HTERT RPE-1 (cell line): ENCODE results near the gene SLCO3A1.
"Not testable (repeated sequence)": the region's sequence is repeated elsewhere in the genome, so short reads cannot be mapped to it uniquely, and the experiment has no call there.

Experiments
- in situ Hi-C: fragments of 300-500 bp; cut with MboI; formaldehyde crosslinking; loops from 4 replicates; pipeline ENCODE4 v1.14.3; 2020; ENCODE audit warnings: low sequenced_read_pairs

SLCO3A1 gene

DNA sequence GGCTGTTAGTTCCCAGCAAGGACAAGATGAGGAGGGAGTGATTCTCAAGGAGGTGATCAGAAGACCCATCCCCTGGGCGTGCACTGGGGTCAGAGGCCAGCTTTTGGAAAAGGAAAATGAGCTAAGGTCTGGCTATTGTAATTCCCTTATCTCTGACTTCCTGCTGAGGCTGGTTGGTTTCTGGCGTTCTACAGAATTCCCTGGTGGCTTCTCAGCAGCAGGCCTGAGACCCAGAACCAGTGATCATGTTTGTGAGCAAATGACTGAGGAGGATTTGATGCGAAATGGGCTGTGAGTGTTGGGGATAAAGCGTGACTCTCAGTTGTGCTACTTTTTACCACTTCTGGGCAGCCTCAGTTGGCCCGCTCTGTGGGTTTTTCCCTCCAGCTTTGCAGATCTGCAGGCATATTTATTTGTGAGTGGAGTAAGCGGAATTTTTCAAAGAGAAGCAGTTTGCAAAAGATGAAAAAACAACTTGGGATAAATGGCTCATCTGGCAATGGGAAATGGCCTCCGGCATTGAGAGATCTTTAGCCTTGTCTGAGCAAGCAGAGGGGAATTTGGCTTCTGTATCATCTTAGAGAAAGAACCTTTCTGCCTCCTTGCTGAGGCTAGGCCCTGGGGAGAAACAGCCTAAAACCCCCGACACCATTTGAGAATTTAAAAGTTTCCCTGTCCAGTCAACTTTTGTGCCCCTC lies 102.7 kb downstream of the SLCO3A1 start:
- in situ Hi-C loops, result no loop called here

DNA sequence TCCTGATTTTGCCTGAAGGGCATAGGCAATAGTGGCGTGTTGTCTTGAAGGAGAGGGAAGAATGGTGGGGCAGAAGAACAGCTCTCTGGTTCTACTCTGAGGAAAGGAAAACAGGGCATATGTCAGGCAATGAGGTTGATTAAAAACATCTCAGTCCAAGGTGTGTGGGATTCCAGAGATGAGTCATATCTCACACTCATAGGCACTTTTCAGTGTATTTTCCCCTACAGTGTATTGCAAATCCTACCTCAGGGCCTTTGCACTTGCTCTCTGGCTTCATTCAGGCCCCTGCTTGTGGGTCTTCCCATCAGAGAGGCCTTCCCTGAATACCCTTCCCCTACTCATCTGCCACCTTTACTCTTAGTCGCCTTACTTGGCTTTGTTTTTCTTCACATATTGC lies 107.8 kb downstream of the SLCO3A1 start:
- in situ Hi-C loops, result no loop called here

DNA sequence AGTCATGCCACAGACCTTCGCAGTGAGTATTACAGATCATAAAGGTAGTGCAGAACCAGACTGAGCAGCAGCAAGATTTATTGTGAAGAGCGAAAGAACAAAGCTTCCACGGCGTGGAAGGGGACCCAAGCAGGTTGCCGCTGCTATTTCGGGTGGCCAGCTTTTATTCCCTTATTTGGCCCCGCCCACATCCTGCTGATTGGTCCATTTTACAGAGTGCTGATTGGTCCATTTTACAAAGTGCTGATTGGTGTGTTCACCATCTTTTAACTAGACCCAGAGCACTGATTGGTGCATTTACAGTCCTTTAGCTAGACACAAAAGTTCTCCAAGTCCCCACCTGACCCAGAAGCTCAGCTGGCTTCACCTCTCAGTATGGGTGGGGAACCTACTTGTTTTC lies 110.2 kb downstream of the SLCO3A1 start:
- in situ Hi-C loops, result not testable (repeated sequence)

- in situ Hi-C loops, result no loop called here
Observed at GRCh38 chr15:91965501-91966193, 112.1 kb downstream of the SLCO3A1 start.

DNA sequence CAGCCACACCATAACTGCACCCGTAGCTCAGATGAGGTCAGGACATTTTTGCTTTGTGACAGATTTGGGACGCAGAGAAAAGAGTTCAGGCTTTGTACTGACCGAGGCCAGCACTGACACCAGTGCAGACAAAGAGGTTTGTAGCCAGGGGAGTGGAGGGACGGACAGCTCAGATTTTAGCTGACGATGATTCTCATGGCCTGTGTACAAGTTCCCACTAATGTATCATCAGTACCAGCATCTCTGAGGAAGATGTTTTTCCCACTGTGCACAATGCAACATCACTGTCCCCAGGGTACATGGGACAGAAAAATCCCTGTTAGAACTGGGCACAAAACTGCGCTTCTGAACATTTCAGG lies 112.7 kb downstream of the SLCO3A1 start:
- in situ Hi-C loops, result no loop called here

DNA sequence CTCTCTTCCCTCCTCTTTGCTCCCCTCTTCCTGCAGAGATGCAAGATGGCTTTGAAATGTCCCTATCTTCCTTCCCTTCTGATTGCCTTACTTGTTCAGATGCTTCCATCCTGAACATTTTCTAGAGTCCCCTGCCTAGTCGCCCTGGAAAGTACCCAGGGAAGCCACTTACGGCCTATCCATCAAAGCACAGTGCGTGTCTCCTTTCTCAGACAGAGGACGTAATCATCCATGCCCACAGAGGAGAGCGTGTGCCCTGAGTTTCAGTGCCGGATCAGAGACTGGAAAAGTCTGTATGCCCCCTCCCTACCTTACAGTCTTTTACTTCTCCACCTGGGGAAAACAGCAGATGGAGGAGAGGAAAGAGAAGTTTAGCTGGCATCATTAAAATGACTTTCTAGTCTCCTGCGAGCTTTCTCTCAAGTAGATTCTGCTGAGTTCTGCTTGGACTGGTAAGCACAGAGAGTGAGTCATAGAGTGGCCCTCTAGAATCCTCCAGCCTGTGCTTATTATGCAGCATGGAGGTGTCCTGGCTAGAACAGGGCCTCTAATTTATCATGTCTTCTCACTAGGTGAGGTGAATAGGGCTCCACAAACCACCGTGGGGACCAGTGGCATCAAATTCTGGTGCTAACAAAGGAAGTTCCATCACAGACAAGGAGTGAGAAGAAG lies 114.6 kb downstream of the SLCO3A1 start:
- in situ Hi-C loops, result no loop called here

DNA sequence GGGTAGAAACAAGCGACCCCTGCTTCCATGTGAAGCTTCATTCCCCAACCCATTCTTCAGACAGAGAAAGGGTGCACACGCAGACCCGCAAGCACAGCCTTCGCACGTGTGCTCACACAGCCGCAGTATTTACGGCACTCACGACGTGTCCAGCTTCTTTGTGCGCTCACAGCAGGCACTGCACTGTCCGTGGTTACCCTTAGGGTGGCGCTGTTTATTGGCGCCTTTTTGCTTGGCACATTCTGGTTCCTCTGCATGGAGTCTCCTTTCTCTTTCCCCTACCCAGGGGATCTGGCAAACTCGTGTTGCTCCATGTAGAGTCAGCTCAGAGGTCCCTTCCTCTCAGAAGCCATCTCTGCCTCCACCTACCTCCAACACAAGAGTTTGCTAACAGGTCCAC lies 115.1 kb downstream of the SLCO3A1 start:
- in situ Hi-C loops, result no loop called here

DNA sequence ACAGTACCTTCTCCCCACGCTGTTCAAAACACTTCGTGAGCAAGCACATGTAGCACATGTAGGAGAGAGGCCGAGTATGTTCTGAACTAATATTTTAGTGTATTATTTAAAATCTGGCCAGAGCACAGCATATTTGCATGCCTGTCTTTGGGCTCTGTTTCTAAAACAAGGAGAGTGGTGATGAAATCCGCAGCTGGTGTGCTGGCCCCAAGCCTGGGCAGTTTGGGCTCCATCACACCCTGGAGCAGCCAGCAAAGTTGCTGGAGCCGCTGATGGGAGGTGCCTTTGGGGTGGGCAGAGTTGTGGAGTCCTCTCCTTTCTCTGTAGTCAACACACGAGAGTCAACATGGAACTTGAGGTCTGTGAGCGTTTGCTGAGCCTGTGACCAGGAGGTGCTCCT lies 116.6 kb downstream of the SLCO3A1 start:
- in situ Hi-C loops, result no loop called here

DNA sequence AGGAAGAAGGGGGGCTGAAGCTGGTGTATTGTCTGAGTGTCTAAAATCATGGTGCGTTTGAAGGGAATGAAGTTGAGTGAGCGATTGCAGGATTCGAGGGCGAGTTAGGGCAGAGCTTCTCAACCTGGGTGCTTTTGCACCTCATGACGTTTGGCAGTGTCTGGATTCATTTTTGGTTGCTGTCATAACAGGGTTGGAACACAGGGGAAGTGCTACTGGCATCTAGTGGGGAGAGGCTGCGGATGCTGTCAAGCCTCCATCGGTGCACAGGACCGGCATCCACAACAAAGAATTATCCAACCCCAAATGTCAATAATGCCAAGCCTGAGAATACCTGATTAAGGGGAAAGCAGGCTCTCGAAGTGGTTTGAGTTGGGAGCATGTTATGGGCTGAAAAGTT lies 120.0 kb downstream of the SLCO3A1 start:
- in situ Hi-C loops, result no loop called here

DNA sequence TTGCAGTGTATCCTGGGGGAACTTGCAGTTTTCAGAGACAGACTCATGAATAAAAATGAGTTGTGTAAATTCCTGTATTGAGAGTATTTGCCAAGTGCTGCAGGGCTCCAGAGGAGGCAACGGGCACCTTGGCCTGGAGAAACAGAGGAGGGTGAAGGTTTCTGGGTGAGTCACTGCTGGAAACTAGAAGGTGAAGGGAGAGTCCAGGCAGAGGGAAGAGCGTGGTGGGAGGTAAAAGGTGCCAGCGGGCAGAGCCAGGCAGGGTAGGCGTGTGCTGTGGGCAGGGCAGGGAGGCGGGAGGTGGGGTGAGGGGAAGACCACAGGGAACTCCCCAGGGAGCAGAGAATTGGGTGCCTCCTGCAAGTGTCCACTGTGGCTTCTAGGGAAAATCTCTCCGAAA lies 120.8 kb downstream of the SLCO3A1 start:
- in situ Hi-C loops, result no loop called here

- in situ Hi-C loops, result no loop called here
Observed at GRCh38 chr15:91975241-91975978, 121.9 kb downstream of the SLCO3A1 start.

DNA sequence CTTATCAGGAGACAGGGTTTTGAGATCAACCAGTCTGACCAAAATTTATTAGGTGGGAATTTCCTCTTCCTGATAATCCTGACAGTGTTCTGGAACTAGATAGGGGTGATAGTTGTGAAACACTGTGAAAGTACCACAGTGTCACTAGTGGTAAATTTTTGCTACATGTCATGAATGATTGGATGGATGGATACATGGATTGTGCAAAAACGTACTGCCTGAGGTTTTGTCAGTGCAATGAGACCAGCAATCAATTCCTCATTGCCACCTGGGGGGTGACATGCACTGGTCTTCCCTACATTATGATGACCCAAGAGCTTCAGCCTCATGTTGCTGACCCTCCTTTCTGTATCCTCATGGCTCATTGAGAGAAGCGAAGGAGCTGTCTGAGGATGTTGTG lies 123.5 kb downstream of the SLCO3A1 start:
- in situ Hi-C loops, result no loop called here

GRCh38 chr15:91980502-91981267 lies 127.2 kb downstream of the SLCO3A1 start:
- in situ Hi-C loops, result no loop called here

- in situ Hi-C loops, result no loop called here
Observed at GRCh38 chr15:91981821-91982800, 128.6 kb downstream of the SLCO3A1 start.

- in situ Hi-C loops, result no loop called here
Observed at GRCh38 chr15:91983729-91984340, 130.3 kb downstream of the SLCO3A1 start.

DNA sequence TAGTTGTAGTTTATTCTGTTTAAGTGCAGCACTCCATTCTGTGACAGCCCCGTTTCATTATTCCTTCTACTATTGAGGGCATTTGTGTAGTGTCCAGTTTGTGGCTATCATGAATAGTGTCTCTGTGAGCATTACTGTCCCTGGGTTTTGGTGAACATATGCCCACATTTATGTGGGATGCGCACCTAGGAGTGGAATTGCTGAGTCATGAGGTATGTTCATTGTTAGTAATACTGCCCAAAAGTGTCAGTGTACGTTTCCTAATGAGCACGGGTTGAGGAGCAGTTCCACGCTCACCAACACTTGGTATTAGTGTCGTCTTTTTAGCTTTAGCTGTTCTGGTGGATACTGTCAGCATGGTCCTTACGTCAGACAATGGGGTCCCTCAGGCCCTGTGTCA lies 131.8 kb downstream of the SLCO3A1 start:
- in situ Hi-C loops, result no loop called here

- in situ Hi-C loops, result no loop called here
Observed at GRCh38 chr15:91988071-91988470, 134.6 kb downstream of the SLCO3A1 start.

GRCh38 chr15:91988655-91989054 lies 135.1 kb downstream of the SLCO3A1 start:
- in situ Hi-C loops, result no loop called here

GRCh38 chr15:91989821-91990220 lies 136.3 kb downstream of the SLCO3A1 start:
- in situ Hi-C loops, result no loop called here
